Keratinocyte (primary cell): Measurements from ENCODE around the gene KIAA0040. TPM values are rescaled to one million over a fixed set of nuclear protein-coding genes. Genes with fewer than 3 reads are reported as not detected.

Experiments
- DNase-seq: peaks from one replicate; pipeline ENCODE4 v3.0.0-alpha.2; 2011; ENCODE audit warnings: low read depth, missing footprints, low spot score
- FAIRE-seq: peaks from 2 replicates; lab custom pipeline; 2011; peaks lifted over from hg19 to GRCh38; lab: Jason Lieb, UNC
- H2AFZ ChIP-seq: 2 replicates; pipeline ENCODE4 v1.6.0; 2012; ENCODE audit warnings: low read length, control low read depth, inconsistent platforms; ENCODE audit not compliant: control insufficient read depth
- H3K27ac ChIP-seq: 2 replicates; pipeline ENCODE4 v1.5.1; 2011; ENCODE audit warnings: low read length; ENCODE audit not compliant: control insufficient read depth, insufficient read depth
- H3K27me3 ChIP-seq: 3 replicates; pipeline ENCODE4 v1.6.0; 2011; ENCODE audit warnings: low read length; ENCODE audit not compliant: control insufficient read depth, insufficient read depth; ENCODE audit errors: extremely low read depth
- H3K36me3 ChIP-seq, 2 experiments: 2 replicates in 1 of 2; 3 replicates in 1 of 2; pipeline ENCODE4 v1.5.1; 2011; ENCODE audit warnings: low read length in 2 of 2, mild to moderate bottlenecking in 1 of 2; ENCODE audit not compliant: control insufficient read depth in 2 of 2, insufficient read depth in 2 of 2; ENCODE audit errors: extremely low read depth in 1 of 2
- H3K4me1 ChIP-seq: 3 replicates; pipeline ENCODE4 v1.5.1; 2011; ENCODE audit warnings: low read length; ENCODE audit not compliant: control insufficient read depth, insufficient read depth; ENCODE audit errors: extremely low read depth
- H3K4me2 ChIP-seq: 3 replicates; pipeline ENCODE4 v1.6.0; 2011; ENCODE audit warnings: low read depth, low read length; ENCODE audit not compliant: control insufficient read depth, insufficient read depth; ENCODE audit errors: extremely low read depth
- H3K4me3 ChIP-seq, 3 experiments: fragments of 200-600 bp in 1 of 3; sonication (generic) in 1 of 3; 2 replicates in 2 of 3; 3 replicates in 1 of 3; pipeline ENCODE4 v1.5.1; 2011 to 2016; ENCODE audit warnings: low read length in 3 of 3, mild to moderate bottlenecking in 3 of 3, control low read depth in 2 of 3, inconsistent platforms in 1 of 3, low read depth in 1 of 3, mixed read lengths in 1 of 3, mixed run types in 1 of 3, moderate library complexity in 1 of 3; ENCODE audit not compliant: control insufficient read depth in 2 of 3, insufficient read depth in 2 of 3; ENCODE audit errors: extremely low read depth in 1 of 3
- H3K79me2 ChIP-seq: 2 replicates; pipeline ENCODE4 v1.6.0; 2012; ENCODE audit warnings: low read length; ENCODE audit not compliant: control insufficient read depth, insufficient read depth
- H3K9ac ChIP-seq: 3 replicates; pipeline ENCODE4 v1.6.0; 2011; ENCODE audit warnings: low read length; ENCODE audit not compliant: control insufficient read depth, insufficient read depth; ENCODE audit errors: extremely low read depth
- H3K9me1 ChIP-seq: 3 replicates; pipeline ENCODE4 v1.6.0; 2011; ENCODE audit warnings: low read length; ENCODE audit not compliant: control insufficient read depth, insufficient read depth; ENCODE audit errors: extremely low read depth
- H3K9me3 ChIP-seq: 2 replicates; pipeline ENCODE4 v1.5.1; 2012; ENCODE audit warnings: low read depth, low read length; ENCODE audit not compliant: control insufficient read depth
- H4K20me1 ChIP-seq: 3 replicates; pipeline ENCODE4 v1.6.0; 2011; ENCODE audit warnings: low read length; ENCODE audit not compliant: control insufficient read depth, insufficient read depth; ENCODE audit errors: extremely low read depth
- EZH2 ChIP-seq: IDR thresholded peaks from one replicate; pipeline ENCODE4 v1.6.1; 2012; ENCODE audit warnings: inconsistent platforms, mild to moderate bottlenecking, low read length, moderate library complexity
- dilution Hi-C: fragments of 300-500 bp; cut with MboI; formaldehyde crosslinking; loops from one replicate; pipeline ENCODE4 v1.7.0; 2020; ENCODE audit warnings: low sequenced_read_pairs; ENCODE audit not compliant: extremely low pct_ligation_motif_present
- polyA plus RNA-seq, 5 experiments: library from polyadenylated mRNA; depleted of rRNA in 3 of 5; stranded (reverse) in 3 of 5; stranded (forward) in 1 of 5; unstranded in 1 of 5; fragments of >200 nt; gene quantifications; 1 replicate in 1 of 5; 2 replicates in 3 of 5; 3 replicates in 1 of 5; pipeline versions ENCODE4 v1.2.1 to v1.2.3, GENCODE V29; 2011 to 2012; ENCODE audit warnings: missing spikeins in 2 of 5, low read depth in 1 of 5, low replicate concordance in 1 of 5
- TF ChIP-seq, protein P1 (sequence below), 3 experiments: IDR thresholded peaks in 1 of 3; conservative IDR thresholded peaks in 1 of 3; optimal IDR thresholded peaks in 1 of 3; 2 replicates in 2 of 3; 3 replicates in 1 of 3; pipeline versions ENCODE3 to v1.5.1; 2011; ENCODE audit warnings: low read length in 3 of 3, mild to moderate bottlenecking in 3 of 3, moderate library complexity in 2 of 3, control low read depth in 1 of 3, inconsistent platforms in 1 of 3; ENCODE audit not compliant: insufficient read depth in 2 of 3; ENCODE audit errors: extremely low read depth in 1 of 3

Gene KIAA0040
- polyA plus RNA-seq, 1 donor (not counting 4 experiments of a cell fraction or from before 2014, with no cell fraction given) = 57.9 TPM

DNA sequence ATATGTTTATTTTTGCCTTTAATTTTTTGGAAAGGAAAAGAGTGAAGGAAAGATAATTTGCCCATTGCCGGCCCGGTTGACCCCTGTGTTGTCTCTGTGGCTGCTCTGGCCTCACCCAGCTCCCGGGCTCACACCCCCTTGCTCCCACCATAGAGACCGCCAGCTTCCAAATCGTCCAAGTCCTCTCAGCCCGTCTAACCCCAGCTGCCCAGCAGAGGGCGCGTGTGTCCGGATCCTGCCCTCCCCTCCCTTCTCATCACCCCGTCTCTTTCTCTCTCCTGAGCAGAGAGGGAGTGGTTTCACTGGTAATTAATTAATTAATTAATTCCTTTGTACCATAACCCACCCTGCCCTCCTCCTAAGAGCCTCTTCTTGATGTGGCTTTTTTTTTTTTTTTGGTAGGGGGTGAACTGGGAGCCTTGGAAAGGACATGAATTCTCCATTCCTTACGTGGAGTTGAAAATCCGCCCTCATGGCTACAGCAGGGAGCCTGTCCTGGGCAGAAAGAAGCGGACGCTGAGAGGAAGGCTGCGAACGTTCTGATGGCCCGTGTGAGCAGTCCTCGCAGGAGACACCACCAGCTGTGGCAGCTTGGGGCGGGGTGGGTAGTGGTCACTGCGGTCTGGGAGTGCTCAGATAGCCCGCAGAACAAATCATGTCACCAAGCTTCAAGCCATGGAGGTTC, 45.9 kb downstream of the KIAA0040 start:
- Histone ChIP-seq H3K36me3 (no peaks in the 10 kb centered on the region), H3K4me3 (no peak overlapping the region), H3K9me1 (no peaks in the 10 kb centered on the region), H3K27ac (no peak overlapping the region), H2AFZ (no peak overlapping the region), H3K79me2 (no peaks in the 10 kb centered on the region), H3K4me2 (peak overlapping the region; percentile 42), H3K9ac (no peak overlapping the region), H3K9me3 (no peaks in the 10 kb centered on the region), H4K20me1 (no peaks in the 10 kb centered on the region), H3K27me3 (no peaks in the 10 kb centered on the region), H3K4me1 (peaks cover 15% of the 10 kb centered on the region)
- FAIRE-seq (no peak), DNase-seq (no peak)
- dilution Hi-C loops = no loop called here
- no peak for TF ChIP-seq EZH2
- TF ChIP-seq, protein P1, sequence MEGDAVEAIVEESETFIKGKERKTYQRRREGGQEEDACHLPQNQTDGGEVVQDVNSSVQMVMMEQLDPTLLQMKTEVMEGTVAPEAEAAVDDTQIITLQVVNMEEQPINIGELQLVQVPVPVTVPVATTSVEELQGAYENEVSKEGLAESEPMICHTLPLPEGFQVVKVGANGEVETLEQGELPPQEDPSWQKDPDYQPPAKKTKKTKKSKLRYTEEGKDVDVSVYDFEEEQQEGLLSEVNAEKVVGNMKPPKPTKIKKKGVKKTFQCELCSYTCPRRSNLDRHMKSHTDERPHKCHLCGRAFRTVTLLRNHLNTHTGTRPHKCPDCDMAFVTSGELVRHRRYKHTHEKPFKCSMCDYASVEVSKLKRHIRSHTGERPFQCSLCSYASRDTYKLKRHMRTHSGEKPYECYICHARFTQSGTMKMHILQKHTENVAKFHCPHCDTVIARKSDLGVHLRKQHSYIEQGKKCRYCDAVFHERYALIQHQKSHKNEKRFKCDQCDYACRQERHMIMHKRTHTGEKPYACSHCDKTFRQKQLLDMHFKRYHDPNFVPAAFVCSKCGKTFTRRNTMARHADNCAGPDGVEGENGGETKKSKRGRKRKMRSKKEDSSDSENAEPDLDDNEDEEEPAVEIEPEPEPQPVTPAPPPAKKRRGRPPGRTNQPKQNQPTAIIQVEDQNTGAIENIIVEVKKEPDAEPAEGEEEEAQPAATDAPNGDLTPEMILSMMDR (optimal IDR thresholded peaks at IDR 0.05 in 1 of 3, IDR thresholded peaks at IDR 0.05 in 1 of 3, conservative IDR thresholded peaks at IDR 0.05 in 1 of 3; ENCODE audit: extremely low read depth in 1 of 3, insufficient read depth in 2 of 3, low read length in 3 of 3) = peak; percentile 84 to 95 (median 94)

GRCh38 chr1:175145899-175146528, 46.6 kb downstream of the KIAA0040 start:
- DNase-seq (no peak), FAIRE-seq (no peak)
- Histone ChIP-seq H3K4me1 (peaks cover 15% of the 10 kb centered on the region), H3K9me1 (no peaks in the 10 kb centered on the region), H3K27ac (no peak overlapping the region), H3K9me3 (no peaks in the 10 kb centered on the region), H3K4me3 (no peak overlapping the region), H3K79me2 (no peaks in the 10 kb centered on the region), H2AFZ (no peak overlapping the region), H3K4me2 (peak overlapping the region; percentile 42), H3K27me3 (no peaks in the 10 kb centered on the region), H4K20me1 (no peaks in the 10 kb centered on the region), H3K9ac (no peak overlapping the region), H3K36me3 (no peaks in the 10 kb centered on the region)
- dilution Hi-C loops = no loop called here
- no peak for TF ChIP-seq EZH2
- TF ChIP-seq, protein P1 (optimal IDR thresholded peaks at IDR 0.05 in 1 of 3, IDR thresholded peaks at IDR 0.05 in 1 of 3, conservative IDR thresholded peaks at IDR 0.05 in 1 of 3; ENCODE audit: extremely low read depth in 1 of 3, insufficient read depth in 2 of 3, low read length in 3 of 3) = no peak
